ENCODE results near the gene VEGFA.

Gene VEGFA

DNA sequence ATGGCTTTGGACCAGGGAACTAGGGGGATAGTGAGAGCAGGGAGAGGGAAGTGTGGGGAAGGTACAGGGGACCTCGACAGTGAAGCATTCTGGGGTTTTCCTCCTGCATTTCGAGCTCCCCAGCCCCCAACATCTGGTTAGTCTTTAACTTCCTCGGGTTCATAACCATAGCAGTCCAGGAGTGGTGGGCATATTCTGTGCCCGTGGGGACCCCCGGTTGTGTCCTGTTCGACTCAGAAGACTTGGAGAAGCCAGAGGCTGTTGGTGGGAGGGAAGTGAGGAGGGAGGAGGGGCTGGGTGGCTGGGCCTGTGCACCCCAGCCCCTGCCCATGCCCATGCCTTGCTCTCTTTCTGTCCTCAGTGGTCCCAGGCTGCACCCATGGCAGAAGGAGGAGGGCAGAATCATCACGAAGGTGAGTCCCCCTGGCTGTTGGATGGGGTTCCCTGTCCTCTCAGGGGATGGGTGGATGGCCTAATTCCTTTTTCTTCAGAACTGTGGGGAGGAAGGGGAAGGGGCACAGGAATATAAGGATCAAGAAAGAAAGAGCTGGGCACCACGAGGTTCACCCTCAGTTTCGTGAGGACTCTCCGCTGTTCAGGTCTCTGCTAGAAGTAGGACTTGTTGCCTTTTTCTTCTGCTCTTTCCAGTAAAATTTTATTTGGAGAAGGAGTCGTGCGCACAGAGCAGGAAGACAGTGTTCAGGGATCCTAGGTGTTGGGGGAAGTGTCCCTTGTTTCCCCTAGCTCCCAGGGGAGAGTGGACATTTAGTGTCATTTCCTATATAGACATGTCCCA, 4.2 kb downstream of the VEGFA start:
- DNase-seq, result no peak

DNA sequence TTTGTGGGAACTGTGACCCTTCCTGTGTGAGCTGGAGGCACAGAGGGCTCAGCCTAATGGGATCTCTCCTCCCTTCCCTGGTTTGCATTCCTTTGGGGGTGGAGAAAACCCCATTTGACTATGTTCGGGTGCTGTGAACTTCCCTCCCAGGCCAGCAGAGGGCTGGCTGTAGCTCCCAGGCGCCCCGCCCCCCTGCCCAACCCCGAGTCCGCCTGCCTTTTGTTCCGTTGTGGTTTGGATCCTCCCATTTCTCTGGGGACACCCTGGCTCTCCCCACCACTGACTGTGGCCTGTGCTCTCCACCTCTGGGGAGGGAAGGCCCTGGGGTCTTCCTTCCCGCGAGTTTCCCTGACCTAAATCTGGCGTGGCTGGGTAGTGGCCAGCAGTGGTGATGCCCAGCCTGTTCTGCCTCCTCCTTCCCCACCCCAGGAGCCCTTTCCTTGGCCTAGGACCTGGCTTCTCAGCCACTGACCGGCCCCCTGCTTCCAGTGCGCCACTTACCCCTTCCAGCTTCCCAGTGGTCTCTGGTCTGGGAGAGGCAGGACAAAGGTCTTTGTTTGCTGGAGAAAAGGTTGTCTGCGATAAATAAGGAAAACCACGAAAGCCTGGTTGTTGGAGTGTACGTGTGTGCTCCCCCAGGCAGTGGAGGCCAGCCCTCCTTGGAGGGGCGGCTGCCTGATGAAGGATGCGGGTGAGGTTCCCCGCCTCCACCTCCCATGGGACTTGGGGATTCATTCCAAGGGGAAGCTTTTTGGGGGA, 4.9 kb downstream of the VEGFA start:
- DNase-seq, result peak in 1 of 2 experiments; percentile 15

DNA sequence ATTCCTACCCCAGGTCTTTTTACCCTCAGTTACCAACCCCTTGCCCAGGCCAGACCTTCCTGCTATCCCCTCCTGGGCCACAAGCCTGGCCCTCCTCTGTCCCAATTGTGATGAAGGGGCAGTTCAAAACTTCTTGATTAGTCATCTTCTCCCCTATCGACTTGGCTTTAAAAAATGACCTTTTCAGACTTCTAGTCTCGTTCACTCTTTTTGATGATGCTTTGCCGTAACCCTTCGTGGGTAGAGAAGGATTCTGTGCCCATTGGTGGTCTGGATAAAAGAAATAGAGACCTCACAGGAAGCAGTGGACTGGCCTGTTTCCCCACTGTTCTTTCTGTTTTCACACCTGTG, 5.5 kb downstream of the VEGFA start:
- no peak for DNase-seq

DNA sequence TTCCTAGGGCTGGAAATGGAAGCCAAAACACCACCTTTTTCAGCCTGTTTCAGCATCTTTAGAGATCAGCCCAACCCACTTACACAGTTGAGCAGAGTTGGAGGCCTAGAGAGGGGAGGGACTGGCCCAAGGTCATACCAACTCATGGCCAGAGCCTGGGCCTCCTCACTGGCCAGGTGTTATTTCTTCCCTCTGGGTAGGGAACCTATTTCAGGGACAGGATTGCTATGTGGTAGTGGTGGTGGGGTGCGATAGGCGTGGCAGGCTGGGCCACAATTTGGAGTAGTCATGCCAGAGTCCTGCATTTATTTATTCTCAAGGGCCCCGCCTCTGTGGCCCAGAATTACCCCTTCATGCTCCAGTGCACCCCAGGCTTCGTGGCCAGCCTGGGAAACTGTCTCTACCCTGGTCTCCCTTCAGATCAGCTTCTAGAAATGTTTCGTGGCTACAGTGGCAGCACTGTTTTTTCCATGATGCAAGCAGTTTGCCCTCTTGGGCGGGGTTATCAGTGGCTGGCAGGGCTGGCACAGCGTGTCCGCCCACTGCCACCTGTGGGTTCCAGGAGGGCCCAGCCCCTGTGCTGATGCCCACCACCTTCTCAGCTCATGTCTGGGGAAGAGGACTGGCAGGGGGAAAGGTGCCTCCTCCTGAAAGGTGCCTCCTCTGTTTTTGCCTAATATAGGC, 6.2 kb downstream of the VEGFA start:
- no peak for DNase-seq

DNA sequence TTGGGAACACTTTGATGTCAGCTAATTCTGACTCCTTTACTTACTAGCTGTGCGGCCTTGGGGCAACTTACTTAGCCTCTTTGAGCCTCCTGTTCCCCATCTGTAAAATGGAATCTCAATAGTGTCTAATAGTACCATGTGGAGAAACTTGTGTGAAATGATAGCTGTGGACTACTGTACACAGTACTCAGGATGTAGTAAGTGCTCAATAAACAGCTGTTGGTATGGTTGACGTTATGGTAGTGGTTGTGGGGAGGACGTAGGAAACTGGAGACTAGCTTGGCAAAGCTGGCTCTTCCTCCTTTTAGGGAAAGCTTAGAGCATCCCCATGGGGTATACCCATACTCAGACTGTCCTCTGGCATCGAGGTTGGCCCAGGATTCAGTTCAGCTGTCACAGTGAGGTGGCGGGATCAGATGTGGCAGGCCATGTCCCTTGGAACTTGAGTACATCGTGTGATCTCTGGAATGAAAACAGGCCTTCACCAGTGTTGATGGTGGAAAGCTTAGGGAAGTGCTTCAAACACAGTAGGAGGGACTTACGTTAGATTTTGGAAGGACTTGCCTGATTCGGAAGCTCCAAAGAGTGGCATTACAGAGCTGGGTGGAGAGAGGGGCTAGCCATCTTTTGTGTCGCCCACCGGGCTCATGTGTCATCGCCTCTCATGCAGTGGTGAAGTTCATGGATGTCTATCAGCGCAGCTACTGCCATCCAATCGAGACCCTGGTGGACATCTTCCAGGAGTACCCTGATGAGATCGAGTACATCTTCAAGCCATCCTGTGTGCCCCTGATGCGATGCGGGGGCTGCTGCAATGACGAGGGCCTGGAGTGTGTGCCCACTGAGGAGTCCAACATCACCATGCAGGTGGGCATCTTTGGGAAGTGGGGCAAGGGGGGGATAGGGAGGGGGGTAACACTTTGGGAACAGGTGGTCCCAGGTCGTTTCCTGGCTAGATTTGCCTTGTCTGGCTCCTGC, 7.1 kb downstream of the VEGFA start:
- DNase-seq, result no peak

DNA sequence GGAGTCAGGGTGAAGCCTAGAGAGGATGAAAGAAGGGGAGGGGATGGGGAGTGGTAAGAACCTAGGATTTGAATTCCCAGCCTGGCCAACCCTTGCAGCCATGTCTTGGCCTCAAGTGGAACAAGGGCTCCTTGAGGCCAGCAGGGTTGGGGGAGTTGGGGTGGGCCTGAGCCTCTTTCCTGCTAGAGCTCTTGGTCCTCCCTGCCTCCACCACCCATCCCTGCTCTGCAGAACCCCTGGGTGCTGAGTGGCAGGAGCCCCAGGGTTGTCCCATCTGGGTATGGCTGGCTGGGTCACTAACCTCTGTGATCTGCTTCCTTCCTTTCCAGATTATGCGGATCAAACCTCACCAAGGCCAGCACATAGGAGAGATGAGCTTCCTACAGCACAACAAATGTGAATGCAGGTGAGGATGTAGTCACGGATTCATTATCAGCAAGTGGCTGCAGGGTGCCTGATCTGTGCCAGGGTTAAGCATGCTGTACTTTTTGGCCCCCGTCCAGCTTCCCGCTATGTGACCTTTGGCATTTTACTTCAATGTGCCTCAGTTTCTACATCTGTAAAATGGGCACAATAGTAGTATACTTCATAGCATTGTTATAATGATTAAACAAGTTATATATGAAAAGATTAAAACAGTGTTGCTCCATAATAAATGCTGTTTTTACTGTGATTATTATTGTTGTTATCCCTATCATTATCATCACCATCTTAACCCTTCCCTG, 8.3 kb downstream of the VEGFA start:
- no peak for DNase-seq

DNA sequence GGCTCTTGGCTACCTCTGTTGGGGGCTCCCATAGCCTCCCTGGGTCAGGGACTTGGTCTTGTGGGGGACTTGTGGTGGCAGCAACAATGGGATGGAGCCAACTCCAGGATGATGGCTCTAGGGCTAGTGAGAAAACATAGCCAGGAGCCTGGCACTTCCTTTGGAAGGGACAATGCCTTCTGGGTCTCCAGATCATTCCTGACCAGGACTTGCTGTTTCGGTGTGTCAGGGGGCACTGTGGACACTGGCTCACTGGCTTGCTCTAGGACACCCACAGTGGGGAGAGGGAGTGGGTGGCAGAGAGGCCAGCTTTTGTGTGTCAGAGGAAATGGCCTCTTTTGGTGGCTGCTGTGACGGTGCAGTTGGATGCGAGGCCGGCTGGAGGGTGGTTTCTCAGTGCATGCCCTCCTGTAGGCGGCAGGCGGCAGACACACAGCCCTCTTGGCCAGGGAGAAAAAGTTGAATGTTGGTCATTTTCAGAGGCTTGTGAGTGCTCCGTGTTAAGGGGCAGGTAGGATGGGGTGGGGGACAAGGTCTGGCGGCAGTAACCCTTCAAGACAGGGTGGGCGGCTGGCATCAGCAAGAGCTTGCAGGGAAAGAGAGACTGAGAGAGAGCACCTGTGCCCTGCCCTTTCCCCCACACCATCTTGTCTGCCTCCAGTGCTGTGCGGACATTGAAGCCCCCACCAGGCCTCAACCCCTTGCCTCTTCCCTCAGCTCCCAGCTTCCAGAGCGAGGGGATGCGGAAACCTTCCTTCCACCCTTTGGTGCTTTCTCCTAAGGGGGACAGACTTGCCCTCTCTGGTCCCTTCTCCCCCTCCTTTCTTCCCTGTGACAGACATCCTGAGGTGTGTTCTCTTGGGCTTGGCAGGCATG, 9.2 kb downstream of the VEGFA start:
- DNase-seq, result no peak

DNA sequence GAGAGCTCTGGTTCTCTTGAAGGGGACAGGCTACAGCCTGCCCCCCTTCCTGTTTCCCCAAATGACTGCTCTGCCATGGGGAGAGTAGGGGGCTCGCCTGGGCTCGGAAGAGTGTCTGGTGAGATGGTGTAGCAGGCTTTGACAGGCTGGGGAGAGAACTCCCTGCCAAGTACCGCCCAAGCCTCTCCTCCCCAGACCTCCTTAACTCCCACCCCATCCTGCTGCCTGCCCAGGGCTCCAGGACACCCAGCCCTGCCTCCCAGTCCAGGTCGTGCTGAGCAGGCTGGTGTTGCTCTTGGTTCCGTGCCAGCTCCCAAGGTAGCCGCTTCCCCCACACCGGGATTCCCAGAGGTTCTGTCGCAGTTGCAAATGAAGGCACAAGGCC, 9.8 kb downstream of the VEGFA start:
- peak in 1 of 2 experiments; percentile 13 for DNase-seq

DNA sequence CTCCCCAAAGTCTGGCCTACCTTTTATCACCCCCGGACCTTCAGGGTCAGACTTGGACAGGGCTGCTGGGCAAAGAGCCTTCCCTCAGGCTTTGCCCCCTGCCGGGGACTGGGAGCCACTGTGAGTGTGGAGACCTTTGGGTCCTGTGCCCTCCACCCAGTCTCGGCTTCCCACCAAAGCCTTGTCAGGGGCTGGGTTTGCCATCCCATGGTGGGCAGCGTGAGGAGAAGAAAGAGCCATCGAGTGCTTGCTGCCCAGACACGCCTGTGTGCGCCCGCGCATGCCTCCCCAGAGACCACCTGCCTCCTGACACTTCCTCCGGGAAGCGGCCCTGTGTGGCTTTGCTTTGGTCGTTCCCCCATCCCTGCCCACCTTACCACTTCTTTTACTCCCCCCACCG, 10.3 kb downstream of the VEGFA start:
- DNase-seq, result no peak

DNA sequence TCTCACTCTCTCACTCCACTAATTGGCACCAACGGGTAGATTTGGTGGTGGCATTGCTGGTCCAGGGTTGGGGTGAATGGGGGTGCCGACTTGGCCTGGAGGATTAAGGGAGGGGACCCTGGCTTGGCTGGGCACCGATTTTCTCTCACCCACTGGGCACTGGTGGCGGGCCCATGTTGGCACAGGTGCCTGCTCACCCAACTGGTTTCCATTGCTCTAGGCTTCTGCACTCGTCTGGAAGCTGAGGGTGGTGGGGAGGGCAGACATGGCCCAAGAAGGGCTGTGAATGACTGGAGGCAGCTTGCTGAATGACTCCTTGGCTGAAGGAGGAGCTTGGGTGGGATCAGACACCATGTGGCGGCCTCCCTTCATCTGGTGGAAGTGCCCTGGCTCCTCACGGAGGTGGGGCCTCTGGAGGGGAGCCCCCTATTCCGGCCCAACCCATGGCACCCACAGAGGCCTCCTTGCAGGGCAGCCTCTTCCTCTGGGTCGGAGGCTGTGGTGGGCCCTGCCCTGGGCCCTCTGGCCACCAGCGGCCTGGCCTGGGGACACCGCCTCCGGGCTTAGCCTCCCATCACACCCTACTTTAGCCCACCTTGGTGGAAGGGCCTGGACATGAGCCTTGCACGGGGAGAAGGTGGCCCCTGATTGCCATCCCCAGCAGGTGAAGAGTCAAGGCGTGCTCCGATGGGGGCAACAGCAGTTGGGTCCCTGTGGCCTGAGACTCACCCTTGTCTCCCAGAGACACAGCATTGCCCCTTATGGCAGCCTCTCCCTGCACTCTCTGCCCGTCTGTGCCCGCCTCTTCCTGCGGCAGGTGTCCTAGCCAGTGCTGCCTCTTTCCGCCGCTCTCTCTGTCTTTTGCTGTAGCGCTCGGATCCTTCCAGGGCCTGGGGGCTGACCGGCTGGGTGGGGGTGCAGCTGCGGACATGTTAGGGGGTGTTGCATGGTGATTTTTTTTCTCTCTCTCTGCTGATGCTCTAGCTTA, 11.2 kb downstream of the VEGFA start:
- DNase-seq, result no peak

DNA sequence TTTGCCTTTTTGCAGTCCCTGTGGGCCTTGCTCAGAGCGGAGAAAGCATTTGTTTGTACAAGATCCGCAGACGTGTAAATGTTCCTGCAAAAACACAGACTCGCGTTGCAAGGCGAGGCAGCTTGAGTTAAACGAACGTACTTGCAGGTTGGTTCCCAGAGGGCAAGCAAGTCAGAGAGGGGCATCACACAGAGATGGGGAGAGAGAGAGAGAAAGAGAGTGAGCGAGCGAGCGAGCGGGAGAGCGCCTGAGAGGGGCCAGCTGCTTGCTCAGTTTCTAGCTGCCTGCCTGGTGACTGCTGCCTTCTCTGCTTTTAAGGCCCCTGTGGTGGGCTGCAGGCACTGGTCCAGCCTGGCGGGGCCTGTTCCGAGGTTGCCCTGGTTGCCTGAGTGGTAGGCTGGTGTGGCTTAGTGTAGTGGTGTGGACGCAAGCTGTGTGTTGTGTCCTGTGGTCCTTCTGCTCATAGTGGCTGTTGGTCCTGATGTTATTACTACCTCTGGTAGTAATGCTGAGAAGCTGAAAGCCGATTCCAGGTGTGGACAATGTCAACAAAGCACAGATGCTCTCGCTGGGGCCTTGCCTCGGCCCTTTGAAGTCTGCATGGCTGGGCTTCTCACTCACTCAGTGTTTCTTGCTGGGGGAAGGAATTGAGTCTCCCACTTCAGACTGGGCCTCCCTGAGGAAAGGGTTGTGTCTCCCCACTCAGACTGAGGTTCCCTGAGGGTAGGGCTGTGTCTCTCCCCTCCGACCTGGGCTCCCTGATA, 12.1 kb downstream of the VEGFA start:
- no peak for DNase-seq

DNA sequence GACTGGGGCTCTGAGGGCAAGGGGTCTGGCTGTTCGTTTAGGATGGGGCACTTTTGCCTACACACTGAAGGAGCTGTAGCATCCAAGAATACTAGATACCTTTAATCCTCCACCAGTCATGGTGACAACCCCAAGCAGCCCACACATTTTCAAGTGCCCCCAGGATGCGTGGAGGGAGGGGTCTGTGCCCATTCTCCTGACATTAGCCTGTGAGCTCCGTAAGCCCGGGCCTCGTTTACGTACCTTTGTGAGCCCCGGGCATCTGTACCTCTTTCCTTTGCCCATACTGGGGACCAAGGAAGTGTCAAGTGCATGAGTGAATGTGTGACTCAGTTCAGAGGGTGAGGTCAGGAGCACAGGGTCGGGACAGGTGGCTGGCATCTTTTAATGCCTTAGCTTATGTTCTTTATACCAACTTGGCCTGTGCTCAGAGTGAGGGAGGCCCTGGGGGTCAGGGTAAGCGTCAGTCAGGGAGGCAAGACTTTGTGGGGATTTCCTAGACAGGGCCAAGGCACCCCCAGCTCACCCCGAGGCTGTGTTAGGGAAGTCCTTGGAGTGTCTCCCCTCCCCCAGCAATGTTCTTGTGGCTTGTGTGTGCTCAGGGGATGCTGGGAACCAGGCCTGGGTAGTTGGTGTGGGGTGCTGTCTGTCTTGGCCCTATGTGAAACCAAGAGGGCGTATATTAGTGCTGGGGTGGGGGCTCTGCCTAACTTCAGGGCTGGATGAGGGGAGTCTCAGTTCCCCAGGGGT, 12.9 kb downstream of the VEGFA start:
- DNase-seq, result no peak

DNA sequence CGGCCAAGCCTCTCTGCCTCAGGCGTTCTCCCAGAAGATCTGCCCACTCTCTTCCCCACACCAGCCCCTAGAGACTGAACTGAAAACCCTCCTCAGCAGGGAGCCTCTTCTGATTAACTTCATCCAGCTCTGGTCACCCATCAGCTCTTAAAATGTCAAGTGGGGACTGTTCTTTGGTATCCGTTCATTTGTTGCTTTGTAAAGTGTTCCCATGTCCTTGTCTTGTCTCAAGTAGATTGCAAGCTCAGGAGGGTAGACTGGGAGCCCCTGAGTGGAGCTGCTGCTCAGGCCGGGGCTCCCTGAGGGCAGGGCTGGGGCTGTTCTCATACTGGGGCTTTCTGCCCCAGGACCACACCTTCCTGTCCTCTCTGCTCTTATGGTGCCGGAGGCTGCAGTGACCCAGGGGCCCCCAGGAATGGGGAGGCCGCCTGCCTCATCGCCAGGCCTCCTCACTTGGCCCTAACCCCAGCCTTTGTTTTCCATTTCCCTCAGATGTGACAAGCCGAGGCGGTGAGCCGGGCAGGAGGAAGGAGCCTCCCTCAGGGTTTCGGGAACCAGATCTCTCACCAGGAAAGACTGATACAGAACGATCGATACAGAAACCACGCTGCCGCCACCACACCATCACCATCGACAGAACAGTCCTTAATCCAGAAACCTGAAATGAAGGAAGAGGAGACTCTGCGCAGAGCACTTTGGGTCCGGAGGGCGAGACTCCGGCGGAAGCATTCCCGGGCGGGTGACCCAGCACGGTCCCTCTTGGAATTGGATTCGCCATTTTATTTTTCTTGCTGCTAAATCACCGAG, 14.2 kb downstream of the VEGFA start:
- DNase-seq, result no peak

DNA sequence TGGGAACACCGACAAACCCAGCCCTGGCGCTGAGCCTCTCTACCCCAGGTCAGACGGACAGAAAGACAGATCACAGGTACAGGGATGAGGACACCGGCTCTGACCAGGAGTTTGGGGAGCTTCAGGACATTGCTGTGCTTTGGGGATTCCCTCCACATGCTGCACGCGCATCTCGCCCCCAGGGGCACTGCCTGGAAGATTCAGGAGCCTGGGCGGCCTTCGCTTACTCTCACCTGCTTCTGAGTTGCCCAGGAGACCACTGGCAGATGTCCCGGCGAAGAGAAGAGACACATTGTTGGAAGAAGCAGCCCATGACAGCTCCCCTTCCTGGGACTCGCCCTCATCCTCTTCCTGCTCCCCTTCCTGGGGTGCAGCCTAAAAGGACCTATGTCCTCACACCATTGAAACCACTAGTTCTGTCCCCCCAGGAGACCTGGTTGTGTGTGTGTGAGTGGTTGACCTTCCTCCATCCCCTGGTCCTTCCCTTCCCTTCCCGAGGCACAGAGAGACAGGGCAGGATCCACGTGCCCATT, 15.3 kb downstream of the VEGFA start:
- DNase-seq, result no peak

DNA sequence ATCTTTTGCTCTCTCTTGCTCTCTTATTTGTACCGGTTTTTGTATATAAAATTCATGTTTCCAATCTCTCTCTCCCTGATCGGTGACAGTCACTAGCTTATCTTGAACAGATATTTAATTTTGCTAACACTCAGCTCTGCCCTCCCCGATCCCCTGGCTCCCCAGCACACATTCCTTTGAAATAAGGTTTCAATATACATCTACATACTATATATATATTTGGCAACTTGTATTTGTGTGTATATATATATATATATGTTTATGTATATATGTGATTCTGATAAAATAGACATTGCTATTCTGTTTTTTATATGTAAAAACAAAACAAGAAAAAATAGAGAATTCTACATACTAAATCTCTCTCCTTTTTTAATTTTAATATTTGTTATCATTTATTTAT, 15.9 kb downstream of the VEGFA start:
- DNase-seq, result no peak

DNA sequence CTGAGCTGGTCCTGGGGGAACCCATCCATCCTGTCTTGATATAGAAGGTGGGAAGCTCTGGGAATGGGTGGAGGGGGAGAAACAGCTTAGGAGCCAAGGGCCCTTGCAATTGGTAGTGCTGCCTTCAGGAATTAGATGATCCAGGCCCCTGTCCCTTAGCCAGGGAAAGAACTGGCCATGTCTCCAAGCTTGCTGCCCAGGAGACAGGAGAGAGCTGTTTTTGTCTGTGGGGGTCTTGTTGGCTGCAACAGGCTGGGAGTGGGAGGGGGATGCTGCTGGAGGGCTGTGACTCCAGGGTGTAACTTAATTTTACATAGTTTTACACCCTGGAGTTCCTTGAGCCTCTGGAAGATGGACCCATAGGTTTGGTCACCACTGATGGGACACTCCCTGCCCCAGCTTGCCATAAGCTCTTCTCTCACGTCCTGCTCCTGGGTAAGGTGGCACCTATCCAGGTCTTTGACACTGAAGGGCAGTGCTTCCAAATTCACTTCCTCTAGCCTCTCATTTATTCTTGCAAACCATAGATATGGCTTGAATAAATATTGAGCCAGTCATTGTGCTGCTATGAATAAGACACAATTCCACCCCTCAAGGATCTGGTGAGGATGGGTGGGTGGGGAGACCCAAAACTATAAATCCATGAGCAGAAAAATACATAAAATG, 16.8 kb downstream of the VEGFA start:
- no peak for DNase-seq
